Central memory CD8-positive, alpha-beta T cell (primary cell): ENCODE data around the gene UBL3.

Experiments
- ATAC-seq: fragments of 150-1000 bp; cut with Tn5 transposase; replicated peaks from 2 replicates; pipeline ENCODE4 v1.10.0; 2022; ENCODE audit warnings: mild to moderate bottlenecking, moderate FRiP score, moderate number of reproducible peaks; ENCODE audit not compliant: poor library complexity, severe bottlenecking; ENCODE audit errors: extremely low read depth
- DNase-seq, 2 donors: peaks; one replicate each; pipeline ENCODE4 v3.0.0; 2021; ENCODE audit warnings: low spot score in 2 of 2
- H3K27ac Mint-ChIP-seq: one replicate; pipeline ENCODE4 v1.8.0; 2022; ENCODE audit warnings: low read depth, mild to moderate bottlenecking, moderate library complexity, mixed read lengths
- H3K27me3 Mint-ChIP-seq: one replicate; pipeline ENCODE4 v1.8.0; 2022; ENCODE audit warnings: mixed read lengths
- H3K36me3 Mint-ChIP-seq: one replicate; pipeline ENCODE4 v1.8.0; 2022; ENCODE audit warnings: mild to moderate bottlenecking, moderate library complexity, mixed read lengths; ENCODE audit not compliant: insufficient read depth
- H3K4me1 Mint-ChIP-seq: one replicate; pipeline ENCODE4 v1.8.0; 2022; ENCODE audit warnings: mixed read lengths
- H3K4me3 Mint-ChIP-seq: one replicate; pipeline ENCODE4 v1.8.0; 2022; ENCODE audit warnings: mild to moderate bottlenecking, moderate library complexity, mixed read lengths
- H3K9me3 Mint-ChIP-seq: one replicate; pipeline ENCODE4 v1.8.0; 2022; ENCODE audit warnings: mixed read lengths

The UBL3 gene

DNA sequence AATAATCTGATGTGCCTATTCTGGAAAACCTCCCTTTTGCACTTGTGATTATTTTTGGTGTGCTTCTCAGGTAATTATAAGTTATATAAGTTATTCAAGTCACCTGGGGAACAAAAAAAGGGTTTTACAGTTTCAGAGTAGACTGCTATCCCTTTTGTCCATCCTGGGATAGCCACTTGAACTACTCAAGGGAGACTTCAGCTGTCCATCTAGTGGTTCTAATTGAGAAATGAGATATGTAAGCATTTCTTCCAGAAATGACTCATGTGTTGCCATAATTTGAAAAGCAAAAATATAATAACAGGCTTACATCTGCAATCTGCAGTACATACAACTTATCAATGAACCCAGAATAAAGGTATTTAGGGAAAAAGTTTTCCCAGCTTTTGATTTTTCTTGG is 20.4 kb downstream of the UBL3 start:
- H3K27me3 Mint-ChIP-seq, result no peaks in the 10 kb centered on the region
- no peak overlapping the region for H3K27ac Mint-ChIP-seq
- no peak overlapping the region for H3K4me3 Mint-ChIP-seq
- ATAC-seq, result no peak
- H3K9me3 Mint-ChIP-seq, result no peaks in the 10 kb centered on the region
- peaks cover 47% of the 10 kb centered on the region for H3K4me1 Mint-ChIP-seq
- H3K36me3 Mint-ChIP-seq, result peaks cover 9% of the 10 kb centered on the region
- DNase-seq, result no peak

DNA sequence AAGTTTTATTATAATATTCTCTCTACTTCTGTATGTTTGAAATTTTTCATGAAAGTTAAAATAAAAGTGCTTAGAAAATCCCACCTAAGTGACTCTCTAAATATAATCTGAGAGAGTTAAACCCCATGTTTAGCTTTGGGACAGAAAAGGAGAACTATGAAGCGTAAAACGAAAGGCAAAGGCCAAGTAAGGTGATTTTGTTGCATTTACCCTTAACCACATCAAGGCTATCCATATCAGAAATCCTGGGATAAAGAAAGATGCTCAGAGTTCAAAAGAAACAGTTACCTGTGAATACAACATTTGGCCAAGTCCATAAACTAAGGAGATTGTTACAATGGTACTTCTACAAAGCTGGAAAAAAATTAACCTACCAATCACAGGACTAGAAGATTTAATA is 31.3 kb downstream of the UBL3 start:
- Mint-ChIP-seq H3K9me3 (no peaks in the 10 kb centered on the region), H3K4me1 (peaks cover 57% of the 10 kb centered on the region), H3K27me3 (no peaks in the 10 kb centered on the region), H3K4me3 (no peak overlapping the region), H3K27ac (no peak overlapping the region), H3K36me3 (peaks cover 8% of the 10 kb centered on the region)
- ATAC-seq (no peak), DNase-seq (no peak)

DNA sequence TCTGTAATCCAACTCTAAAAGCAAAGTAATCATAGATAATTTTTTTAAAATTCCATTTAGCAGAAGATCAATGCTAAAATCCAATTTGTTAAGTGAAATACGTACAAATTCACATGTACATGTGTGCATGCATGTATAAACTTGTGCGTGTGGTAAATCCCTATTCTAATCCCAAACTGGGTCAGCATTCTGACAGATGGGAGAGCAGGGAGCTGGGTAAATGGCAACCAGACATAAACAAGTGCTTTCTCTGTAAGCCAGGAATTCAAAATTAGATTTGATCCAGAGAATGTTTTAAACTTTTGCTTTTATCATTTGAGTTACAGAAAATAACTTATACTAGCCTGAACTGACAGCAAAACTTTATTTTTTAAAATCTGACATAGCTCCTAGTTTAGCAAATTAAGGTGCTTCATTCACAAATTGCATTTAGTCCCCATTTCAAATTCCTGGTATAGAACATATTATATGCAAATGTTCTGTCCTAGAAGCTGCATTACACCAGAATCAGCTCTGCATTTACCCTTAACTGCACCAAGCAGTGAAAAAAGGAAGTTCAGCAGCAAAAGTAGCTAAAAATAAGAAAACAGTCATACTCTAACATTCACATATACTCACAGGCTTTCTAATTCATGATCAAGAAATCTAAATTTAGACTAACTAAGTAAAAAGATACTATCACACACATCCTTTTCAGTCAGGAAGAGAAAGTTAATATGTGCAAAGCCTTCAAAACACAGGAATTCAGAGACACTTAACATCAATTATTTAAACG is 32.6 kb downstream of the UBL3 start:
- ATAC-seq (no peak), DNase-seq (no peak)
- H3K4me3 Mint-ChIP-seq, result peak overlapping the region; percentile 19
- H3K36me3 Mint-ChIP-seq, result peaks cover 6% of the 10 kb centered on the region
- no peaks in the 10 kb centered on the region for H3K27me3 Mint-ChIP-seq
- H3K27ac Mint-ChIP-seq, result no peak overlapping the region
- H3K4me1 Mint-ChIP-seq, result peaks cover 55% of the 10 kb centered on the region
- H3K9me3 Mint-ChIP-seq, result no peaks in the 10 kb centered on the region

DNA sequence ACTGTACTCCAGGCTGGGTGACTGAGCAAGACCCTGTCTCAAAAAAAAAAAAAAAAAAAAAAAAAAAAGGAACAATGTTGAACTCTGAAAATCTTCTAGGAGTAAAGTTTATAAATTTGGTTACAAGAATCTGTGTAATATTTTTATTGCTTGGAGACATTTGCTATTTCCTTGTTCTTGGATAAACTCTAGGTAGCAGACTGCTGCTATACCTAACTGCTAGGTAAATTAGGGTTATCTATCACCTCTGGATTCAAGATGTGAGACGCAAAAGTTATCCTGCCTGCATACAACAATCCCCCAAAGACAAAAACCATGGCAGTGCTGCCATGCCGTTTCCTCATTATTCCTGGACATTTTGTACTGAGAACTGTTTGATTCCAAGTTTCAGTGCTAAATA is 33.7 kb downstream of the UBL3 start:
- Mint-ChIP-seq H3K27ac (no peak overlapping the region), H3K4me1 (peaks cover 51% of the 10 kb centered on the region), H3K4me3 (no peak overlapping the region), H3K9me3 (no peaks in the 10 kb centered on the region), H3K27me3 (no peaks in the 10 kb centered on the region), H3K36me3 (peaks cover 4% of the 10 kb centered on the region)
- no peak for DNase-seq
- ATAC-seq, result no peak

DNA sequence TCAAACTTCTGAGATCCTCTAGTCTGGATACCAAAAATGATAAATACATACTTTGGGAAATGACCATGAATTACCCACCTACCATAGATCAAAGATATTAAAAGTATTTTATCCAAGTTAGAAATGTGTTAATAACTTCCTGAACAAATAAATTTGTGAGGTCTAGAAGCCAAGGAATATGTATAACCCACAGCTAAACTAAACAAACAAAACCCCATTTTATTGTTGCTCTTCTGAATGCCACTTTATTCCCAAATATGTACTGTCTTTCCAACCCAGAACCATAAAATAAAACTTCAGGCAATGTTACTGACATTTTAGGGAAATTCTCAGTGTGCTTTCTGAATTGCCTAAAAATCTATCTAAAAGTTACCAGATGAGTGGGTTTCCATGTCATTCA is 35.1 kb downstream of the UBL3 start:
- H3K36me3 Mint-ChIP-seq, result peaks cover 4% of the 10 kb centered on the region
- peaks cover 65% of the 10 kb centered on the region for H3K4me1 Mint-ChIP-seq
- H3K27me3 Mint-ChIP-seq, result no peaks in the 10 kb centered on the region
- ATAC-seq (no peak), DNase-seq (no peak)
- no peaks in the 10 kb centered on the region for H3K9me3 Mint-ChIP-seq
- H3K4me3 Mint-ChIP-seq, result no peak overlapping the region
- no peak overlapping the region for H3K27ac Mint-ChIP-seq

DNA sequence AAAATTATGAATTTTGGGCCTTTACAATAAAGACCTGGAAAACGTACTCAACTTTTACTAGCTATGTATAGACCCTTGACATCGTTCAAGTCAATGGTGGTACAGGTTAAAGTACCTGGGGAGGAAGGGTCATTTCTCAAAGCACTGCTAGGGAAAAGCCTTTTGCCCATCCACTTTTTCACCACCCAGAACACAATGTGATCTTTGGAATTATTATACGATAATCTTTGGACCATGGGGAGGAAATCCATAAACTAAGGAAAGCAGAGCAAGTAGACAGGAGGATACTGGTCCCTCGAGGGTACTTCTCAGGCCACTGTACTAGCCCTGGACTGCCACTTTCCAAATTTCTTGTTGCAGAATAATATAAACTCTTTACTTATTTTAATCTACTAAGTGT is 39.5 kb downstream of the UBL3 start:
- no peak overlapping the region for H3K27ac Mint-ChIP-seq
- DNase-seq (no peak), ATAC-seq (no peak)
- no peaks in the 10 kb centered on the region for H3K36me3 Mint-ChIP-seq
- H3K4me1 Mint-ChIP-seq, result peaks cover 62% of the 10 kb centered on the region
- no peaks in the 10 kb centered on the region for H3K27me3 Mint-ChIP-seq
- H3K4me3 Mint-ChIP-seq, result no peak overlapping the region
- no peaks in the 10 kb centered on the region for H3K9me3 Mint-ChIP-seq

DNA sequence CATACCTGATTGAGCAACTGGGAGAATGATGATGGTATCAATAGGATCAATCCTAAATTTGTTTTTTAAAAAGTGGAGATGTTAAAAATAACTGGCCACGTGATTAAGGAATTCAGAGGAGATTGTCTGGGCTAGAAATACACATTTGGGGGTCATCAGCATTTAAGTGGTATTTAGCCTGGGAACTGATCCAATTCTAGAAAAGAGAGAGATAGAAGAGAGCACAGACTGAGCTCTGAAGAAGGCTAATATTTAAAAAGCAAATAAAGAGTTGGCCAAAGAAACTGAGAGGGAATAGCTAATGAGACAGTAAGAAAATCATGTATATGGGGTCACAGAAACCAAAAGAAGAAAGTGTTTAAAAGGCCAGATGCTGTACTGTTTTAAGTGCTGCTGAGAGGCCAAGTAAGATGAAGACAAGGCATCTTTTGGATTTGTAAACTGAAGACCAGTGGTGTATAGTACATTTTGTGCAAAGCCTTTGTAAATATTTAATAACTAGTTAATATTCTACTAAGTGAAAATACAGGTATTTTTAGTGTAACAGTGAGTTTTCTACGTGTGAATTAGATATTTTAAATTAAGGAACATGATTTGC is 40.2 kb downstream of the UBL3 start:
- DNase-seq (no peak), ATAC-seq (no peak)
- Mint-ChIP-seq H3K27ac (no peak overlapping the region), H3K36me3 (no peaks in the 10 kb centered on the region), H3K27me3 (no peaks in the 10 kb centered on the region), H3K4me3 (no peak overlapping the region), H3K9me3 (no peaks in the 10 kb centered on the region), H3K4me1 (peaks cover 55% of the 10 kb centered on the region)

DNA sequence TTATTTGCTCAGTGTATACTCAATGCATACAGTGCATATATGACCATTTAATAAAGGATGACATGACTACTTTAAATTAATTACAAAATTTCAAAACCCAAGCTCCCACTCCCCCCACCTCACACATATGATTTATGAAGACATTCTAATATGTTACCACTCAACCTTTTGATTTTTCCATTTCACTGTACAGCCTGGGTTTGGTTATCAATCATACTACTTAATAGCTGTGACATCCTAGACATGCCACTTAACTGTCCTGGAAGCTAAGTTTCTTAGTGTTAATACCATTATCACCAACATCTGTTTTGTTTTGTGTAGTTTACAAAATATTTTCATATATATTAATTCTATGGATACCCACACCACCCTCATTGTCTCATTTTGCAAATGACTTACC is 42.2 kb downstream of the UBL3 start:
- no peak for ATAC-seq
- Mint-ChIP-seq H3K4me1 (peaks cover 51% of the 10 kb centered on the region), H3K36me3 (no peaks in the 10 kb centered on the region), H3K27ac (no peak overlapping the region), H3K27me3 (no peaks in the 10 kb centered on the region), H3K4me3 (no peak overlapping the region), H3K9me3 (no peaks in the 10 kb centered on the region)
- no peak for DNase-seq

DNA sequence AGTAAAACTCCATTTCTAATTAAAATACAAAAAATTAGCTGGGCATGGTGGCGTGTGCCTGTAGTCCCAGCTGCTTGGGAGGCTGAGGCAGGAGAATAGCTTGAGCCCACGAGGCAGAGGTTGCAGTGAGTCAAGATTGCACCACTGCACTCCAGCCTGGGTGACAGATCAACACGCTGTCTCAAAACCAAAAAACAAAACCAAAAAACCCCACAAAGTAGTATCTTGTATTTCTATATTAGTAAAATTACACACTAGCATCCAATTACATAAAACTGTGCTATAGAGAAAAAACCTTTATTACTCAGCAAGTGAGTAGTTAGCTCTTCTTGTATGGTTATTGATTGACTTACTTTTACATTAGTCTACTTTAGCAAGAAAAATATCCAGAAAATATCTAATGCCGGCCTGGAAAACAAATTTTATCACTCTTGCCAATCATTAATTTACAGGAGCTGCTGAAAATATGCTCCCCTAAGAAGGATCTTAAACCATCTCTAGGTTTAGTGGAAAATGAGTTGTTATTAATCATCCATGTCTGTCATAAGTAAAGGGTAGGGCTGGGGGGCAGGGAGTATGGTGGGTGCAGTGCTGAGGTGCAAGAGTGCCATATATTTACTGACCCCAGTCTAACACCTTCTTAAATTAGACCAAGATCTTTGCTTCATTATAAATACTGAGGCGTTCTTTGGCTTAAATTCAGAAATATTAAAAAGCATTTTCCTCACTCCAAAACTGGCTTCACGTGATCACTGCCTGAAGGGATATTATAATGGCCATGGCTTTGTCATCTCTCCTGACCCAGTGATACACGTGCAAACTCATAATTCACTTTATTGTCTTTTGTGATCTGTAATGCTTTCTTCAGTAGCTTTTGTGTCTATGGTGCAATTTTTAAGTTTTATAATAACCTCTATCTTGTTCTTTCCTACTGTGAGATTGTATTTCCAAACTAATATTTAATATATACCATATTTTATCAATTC is 44.1 kb downstream of the UBL3 start:
- Mint-ChIP-seq H3K27ac (no peak overlapping the region), H3K4me1 (peaks cover 40% of the 10 kb centered on the region), H3K27me3 (no peaks in the 10 kb centered on the region), H3K9me3 (no peaks in the 10 kb centered on the region), H3K36me3 (no peaks in the 10 kb centered on the region), H3K4me3 (no peak overlapping the region)
- DNase-seq, result no peak
- ATAC-seq, result no peak

DNA sequence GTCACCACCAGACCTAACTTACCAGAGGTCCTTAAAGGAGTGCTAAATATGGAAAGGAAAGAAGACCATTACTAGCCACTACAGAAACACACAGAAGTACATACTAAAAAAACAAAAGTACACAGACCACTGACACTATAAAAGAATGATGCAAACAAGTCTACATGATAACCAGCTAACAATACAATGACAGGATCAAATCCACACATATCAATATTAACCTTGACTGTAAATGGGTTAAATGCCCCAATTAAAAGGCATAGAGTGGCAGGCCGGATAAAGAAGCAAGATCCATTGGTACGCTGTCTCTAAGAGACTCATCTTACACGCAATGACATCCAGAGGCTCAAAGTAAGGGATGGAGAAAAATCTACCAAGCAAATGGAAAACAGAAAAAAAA is 47.2 kb downstream of the UBL3 start:
- peaks cover 26% of the 10 kb centered on the region for H3K4me1 Mint-ChIP-seq
- ATAC-seq, result no peak
- H3K36me3 Mint-ChIP-seq, result peaks cover 2% of the 10 kb centered on the region
- no peaks in the 10 kb centered on the region for H3K27me3 Mint-ChIP-seq
- no peak for DNase-seq
- no peaks in the 10 kb centered on the region for H3K9me3 Mint-ChIP-seq
- H3K27ac Mint-ChIP-seq, result no peak overlapping the region
- no peak overlapping the region for H3K4me3 Mint-ChIP-seq

DNA sequence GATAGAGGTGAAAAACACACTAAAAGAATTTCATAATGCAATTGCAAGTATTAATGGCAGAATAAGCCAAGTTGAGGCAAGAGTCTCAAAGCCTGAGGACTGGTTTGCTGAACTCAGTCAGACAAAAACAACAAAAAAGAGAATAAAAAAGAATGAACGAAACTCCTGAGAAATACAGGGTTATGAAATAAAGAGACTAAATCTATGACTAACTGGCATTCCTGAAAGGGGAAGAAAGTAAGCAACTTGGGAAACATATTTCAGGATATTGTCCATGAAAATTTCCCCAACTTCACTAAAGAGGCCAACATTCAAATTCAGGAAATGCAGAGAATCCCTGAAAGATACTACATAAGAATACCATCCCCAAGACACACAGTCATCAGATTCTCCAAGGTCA is 47.8 kb downstream of the UBL3 start:
- H3K4me1 Mint-ChIP-seq, result peaks cover 31% of the 10 kb centered on the region
- DNase-seq, result no peak

DNA sequence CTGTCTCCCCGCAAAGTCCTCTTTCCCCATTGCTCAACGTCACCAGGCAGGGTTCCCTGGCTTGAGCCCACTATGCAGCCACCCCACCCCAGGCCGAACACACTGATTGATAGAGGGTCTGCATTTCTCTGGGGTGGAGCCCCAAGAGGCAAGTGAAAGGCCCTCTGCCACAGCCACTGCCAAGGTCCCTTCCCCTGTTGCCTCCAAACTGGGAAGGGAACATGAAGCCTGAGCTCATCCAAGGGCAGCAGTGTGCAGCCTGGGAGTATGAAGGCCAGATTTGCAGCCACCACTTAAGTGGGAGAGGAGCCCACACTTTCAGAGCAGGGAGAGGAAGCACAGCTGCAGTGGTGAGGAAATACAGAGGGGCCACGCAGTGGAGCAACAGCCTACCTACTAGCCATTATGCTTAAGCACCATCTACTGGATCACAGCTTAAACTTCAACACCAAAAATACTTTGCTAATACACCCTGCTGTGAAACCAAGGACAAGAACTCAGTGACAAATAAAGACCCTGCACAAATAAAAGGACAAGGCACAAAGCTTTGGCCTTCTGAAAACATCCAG is 48.6 kb downstream of the UBL3 start:
- Mint-ChIP-seq H3K27ac (no peak overlapping the region), H3K4me1 (peaks cover 34% of the 10 kb centered on the region), H3K9me3 (no peaks in the 10 kb centered on the region)

More for the DNA sequence above, 47.8 kb downstream of the UBL3 start:
- ATAC-seq, result no peak
- H3K27ac Mint-ChIP-seq, result no peak overlapping the region
- H3K27me3 Mint-ChIP-seq, result no peaks in the 10 kb centered on the region
- no peaks in the 10 kb centered on the region for H3K9me3 Mint-ChIP-seq
- H3K36me3 Mint-ChIP-seq, result peaks cover 2% of the 10 kb centered on the region
- no peak overlapping the region for H3K4me3 Mint-ChIP-seq

More for the DNA sequence above, 48.6 kb downstream of the UBL3 start:
- Mint-ChIP-seq H3K36me3 (peaks cover 2% of the 10 kb centered on the region), H3K27me3 (no peaks in the 10 kb centered on the region), H3K4me3 (no peak overlapping the region)
- no peak for DNase-seq
- peak; percentile 28 for ATAC-seq
